Measurements from ENCODE around the gene LRP2. TPM values are rescaled to one million over a fixed set of nuclear protein-coding genes. Genes with fewer than 3 reads are reported as not detected.

Gene LRP2
- total RNA-seq, 3 donors from 2014 or later (not counting 1 experiment from before 2014, with no cell fraction given): not detected

DNA sequence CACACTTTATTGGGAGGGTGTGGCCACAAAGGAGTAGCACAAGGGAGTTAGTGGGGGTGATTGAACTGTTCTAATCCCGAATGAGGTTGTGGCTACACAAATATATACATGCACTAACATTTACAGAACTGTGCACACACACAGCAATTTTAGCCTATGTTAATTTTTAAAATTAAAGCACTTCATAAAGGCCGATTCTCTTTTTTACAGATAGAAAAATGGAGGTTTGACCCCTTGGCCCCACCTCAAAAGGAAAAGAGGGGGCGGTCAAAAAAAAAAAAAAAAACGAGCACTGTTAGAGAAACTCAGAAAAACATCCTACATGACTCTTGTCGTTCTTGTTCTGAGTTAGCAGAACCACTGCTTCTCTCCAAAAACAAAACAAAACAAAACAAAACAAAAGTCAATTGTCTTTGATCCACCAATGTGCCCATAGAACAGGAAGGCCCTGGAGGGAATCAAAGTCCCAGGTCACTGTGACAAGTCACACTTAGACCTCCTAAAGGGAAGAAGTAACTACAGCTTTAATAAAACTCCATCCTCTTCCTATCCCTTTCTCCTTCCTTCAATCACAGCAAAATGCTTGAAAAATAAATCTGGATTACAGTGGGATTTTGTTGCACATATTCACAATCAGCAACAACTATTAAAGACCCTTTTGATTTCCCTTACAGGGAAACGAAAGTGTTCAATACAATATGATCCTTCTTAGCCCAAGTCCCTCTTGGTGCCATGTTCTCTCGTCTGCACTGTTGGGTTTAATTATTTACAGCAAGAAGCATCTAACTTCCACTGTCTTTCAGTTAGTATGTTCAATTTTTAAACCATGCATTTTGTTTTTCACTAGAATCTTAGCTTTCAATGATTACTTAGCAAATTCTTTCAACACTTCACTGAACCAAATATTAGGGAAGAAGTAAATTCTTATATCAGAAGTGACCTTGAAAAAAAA is 16.6 kb downstream of the LRP2 start:
- 71% methylated on average over 6 of the region's 7 CpGs for WGBS (ENCODE audit: insufficient coverage)
- ATAC-seq (no peak), DNase-seq (no peak)
- no peak overlapping the region for H3K4me3 ChIP-seq (ENCODE audit: low read length)
- H3K9me3 ChIP-seq (ENCODE audit: control insufficient read depth, insufficient read depth, low read length): no peaks in the 10 kb centered on the region
- Mint-ChIP-seq H3K27me3 (ENCODE audit: low read depth in 2 of 2) (peaks cover 0 to 11% of the 10 kb centered on the region in 2 donors), H3K9me3 (no peaks in the 10 kb centered on the region), H3K27ac (no peak overlapping the region), H3K4me3 (no peak overlapping the region), H3K36me3 (no peaks in the 10 kb centered on the region), H3K4me1 (no peaks in the 10 kb centered on the region)
- H3K27ac ChIP-seq (ENCODE audit: low read length): no peak overlapping the region
- no peaks in the 10 kb centered on the region for H3K4me1 ChIP-seq (ENCODE audit: control insufficient read depth, insufficient read depth, low read length)
- no peak for TF ChIP-seq CTCF (IDR thresholded peaks at IDR 0.05)
- H3K27me3 ChIP-seq (ENCODE audit: control insufficient read depth, insufficient read depth, low read length): no peaks in the 10 kb centered on the region
- H3K36me3 ChIP-seq (ENCODE audit: control insufficient read depth, insufficient read depth, low read length): no peaks in the 10 kb centered on the region
- intact Hi-C loops (cut with micrococcal nuclease): no loop called here

DNA sequence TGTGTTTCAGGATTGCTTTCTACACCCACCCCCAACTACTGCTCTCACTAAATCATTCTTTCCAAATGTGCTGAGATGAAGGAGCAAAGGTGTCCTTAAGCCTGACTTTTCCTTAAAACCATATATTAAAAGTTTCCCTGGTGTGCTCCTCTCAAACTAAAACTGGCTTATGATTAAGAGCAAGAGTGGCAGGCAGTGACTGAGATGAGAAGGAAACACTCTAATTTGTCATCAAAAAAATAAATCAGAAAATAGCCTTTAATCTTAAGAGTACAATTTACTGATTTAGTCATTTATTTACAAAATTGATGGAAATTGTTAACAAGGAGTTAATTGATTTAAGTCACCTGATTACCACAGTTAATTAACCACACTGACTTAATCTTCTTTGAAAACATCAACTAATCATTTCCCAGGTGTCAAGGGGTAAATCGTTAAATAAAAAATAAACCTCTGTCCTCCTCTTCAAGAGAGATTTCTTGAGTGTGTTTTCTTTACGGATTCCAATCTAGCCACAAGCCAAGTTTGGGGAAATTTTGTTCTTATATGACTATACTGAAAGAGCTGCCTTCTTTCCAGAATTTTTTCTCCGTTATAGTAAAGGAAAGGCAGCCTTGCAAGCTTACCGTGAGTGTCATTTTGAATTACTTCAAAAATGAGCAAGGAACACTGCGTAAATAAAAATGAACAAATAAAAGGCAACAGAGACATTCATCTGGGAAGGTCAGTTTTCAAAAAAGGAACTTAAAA is 17.4 kb downstream of the LRP2 start:
- no peaks in the 10 kb centered on the region for H3K27me3 ChIP-seq (ENCODE audit: control insufficient read depth, insufficient read depth, low read length)
- no peaks in the 10 kb centered on the region for H3K36me3 ChIP-seq (ENCODE audit: control insufficient read depth, insufficient read depth, low read length)
- Mint-ChIP-seq H3K9me3 (no peaks in the 10 kb centered on the region), H3K27ac (no peak overlapping the region), H3K36me3 (no peaks in the 10 kb centered on the region), H3K27me3 (ENCODE audit: low read depth in 2 of 2) (peaks cover 0 to 15% of the 10 kb centered on the region in 2 donors), H3K4me3 (no peak overlapping the region), H3K4me1 (no peaks in the 10 kb centered on the region)
- no peak overlapping the region for H3K27ac ChIP-seq (ENCODE audit: low read length)
- DNase-seq (no peak), ATAC-seq (no peak)
- no peak for TF ChIP-seq CTCF (IDR thresholded peaks at IDR 0.05)
- WGBS (ENCODE audit: insufficient coverage): 93% methylated on average over 3 of the region's 5 CpGs
- H3K9me3 ChIP-seq (ENCODE audit: control insufficient read depth, insufficient read depth, low read length): no peaks in the 10 kb centered on the region
- no peak overlapping the region for H3K4me3 ChIP-seq (ENCODE audit: low read length)
- no peaks in the 10 kb centered on the region for H3K4me1 ChIP-seq (ENCODE audit: control insufficient read depth, insufficient read depth, low read length)
- intact Hi-C loops (cut with micrococcal nuclease): no loop called here

DNA sequence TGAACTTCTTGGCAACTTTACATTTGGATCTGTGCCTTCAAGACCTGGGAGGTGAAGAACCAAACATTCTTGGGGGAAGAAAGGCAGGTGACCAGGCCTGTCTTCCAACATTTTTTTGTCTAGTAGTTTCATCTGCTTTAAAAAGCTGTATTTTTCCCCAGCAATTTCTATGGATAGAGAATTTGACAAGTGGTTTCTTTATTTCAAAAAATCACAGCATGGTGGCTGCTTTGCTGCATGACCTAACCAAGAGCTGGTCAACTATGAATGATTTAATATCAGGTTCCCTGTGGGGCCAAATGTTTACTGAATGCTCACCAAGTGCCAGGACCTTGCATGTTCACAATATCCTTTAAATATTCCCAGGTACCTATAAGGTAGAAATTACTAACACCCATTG is 19.1 kb downstream of the LRP2 start:
- H3K27me3 ChIP-seq (ENCODE audit: control insufficient read depth, insufficient read depth, low read length): no peaks in the 10 kb centered on the region
- TF ChIP-seq CTCF (IDR thresholded peaks at IDR 0.05): no peak
- no peak overlapping the region for H3K27ac Mint-ChIP-seq
- intact Hi-C loops (cut with micrococcal nuclease): no loop called here
- no peaks in the 10 kb centered on the region for H3K4me1 Mint-ChIP-seq
- H3K36me3 ChIP-seq (ENCODE audit: control insufficient read depth, insufficient read depth, low read length): no peaks in the 10 kb centered on the region
- ATAC-seq (no peak), DNase-seq (no peak)
- no peaks in the 10 kb centered on the region for H3K4me1 ChIP-seq (ENCODE audit: control insufficient read depth, insufficient read depth, low read length)
- H3K9me3 ChIP-seq (ENCODE audit: control insufficient read depth, insufficient read depth, low read length): no peaks in the 10 kb centered on the region
- no peak overlapping the region for H3K4me3 ChIP-seq (ENCODE audit: low read length)
- no peak overlapping the region for H3K27ac ChIP-seq (ENCODE audit: low read length)
- no peaks in the 10 kb centered on the region for H3K9me3 Mint-ChIP-seq
- peaks cover under 1 to 16% of the 10 kb centered on the region in 2 donors for H3K27me3 Mint-ChIP-seq (ENCODE audit: low read depth in 2 of 2)
- no peak overlapping the region for H3K4me3 Mint-ChIP-seq
- no peaks in the 10 kb centered on the region for H3K36me3 Mint-ChIP-seq

Data from natural killer cell (primary cell).